ENCODE results near the gene AFF1. TPM values are rescaled to one million over a fixed set of nuclear protein-coding genes. Genes with fewer than 3 reads are reported as not detected.

AFF1 gene
- polyA plus RNA-seq, 1 donor (not counting 4 experiments of a cell fraction or from before 2014, with no cell fraction given), result 14.4 TPM

DNA sequence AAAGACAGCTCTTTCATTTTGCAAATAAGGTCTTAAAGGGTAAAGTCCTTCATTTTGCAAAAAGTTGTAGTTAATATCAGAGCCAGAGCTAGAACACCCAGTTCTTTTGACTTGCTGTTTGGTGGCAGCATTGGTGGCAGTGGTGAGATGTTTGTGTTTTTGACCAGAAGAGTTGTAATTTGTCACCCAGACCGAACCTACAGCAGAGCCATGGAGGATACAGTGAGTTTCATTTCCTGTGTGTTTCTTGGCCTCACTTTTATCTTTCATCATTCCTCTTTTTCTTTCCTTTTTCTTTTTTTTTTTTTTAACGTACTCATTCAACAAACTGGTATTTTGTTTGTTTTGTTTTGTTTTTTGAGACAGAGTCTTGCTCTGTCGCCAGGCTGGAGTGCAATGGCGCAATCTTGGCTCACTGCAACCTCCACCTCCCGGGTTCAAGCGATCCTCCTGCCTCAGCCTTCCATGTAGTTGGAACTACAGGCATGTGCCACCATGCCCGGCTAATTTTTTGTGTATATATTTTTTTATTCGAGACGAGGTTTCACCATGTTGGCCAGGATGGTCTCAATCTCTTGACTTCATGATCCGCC lies 116.4 kb downstream of the AFF1 start:
- dilution Hi-C loops (cut with MboI; ENCODE audit: extremely low pct_ligation_motif_present, low sequenced_read_pairs), result no loop called here
- TF ChIP-seq, protein P1, sequence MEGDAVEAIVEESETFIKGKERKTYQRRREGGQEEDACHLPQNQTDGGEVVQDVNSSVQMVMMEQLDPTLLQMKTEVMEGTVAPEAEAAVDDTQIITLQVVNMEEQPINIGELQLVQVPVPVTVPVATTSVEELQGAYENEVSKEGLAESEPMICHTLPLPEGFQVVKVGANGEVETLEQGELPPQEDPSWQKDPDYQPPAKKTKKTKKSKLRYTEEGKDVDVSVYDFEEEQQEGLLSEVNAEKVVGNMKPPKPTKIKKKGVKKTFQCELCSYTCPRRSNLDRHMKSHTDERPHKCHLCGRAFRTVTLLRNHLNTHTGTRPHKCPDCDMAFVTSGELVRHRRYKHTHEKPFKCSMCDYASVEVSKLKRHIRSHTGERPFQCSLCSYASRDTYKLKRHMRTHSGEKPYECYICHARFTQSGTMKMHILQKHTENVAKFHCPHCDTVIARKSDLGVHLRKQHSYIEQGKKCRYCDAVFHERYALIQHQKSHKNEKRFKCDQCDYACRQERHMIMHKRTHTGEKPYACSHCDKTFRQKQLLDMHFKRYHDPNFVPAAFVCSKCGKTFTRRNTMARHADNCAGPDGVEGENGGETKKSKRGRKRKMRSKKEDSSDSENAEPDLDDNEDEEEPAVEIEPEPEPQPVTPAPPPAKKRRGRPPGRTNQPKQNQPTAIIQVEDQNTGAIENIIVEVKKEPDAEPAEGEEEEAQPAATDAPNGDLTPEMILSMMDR (optimal IDR thresholded peaks at IDR 0.05 in 1 of 3, IDR thresholded peaks at IDR 0.05 in 1 of 3, conservative IDR thresholded peaks at IDR 0.05 in 1 of 3; ENCODE audit: extremely low read depth in 1 of 3, insufficient read depth in 2 of 3, low read length in 3 of 3), result no peak
- no peak for TF ChIP-seq EZH2 (IDR thresholded peaks at IDR 0.05; ENCODE audit: low read length)

DNA sequence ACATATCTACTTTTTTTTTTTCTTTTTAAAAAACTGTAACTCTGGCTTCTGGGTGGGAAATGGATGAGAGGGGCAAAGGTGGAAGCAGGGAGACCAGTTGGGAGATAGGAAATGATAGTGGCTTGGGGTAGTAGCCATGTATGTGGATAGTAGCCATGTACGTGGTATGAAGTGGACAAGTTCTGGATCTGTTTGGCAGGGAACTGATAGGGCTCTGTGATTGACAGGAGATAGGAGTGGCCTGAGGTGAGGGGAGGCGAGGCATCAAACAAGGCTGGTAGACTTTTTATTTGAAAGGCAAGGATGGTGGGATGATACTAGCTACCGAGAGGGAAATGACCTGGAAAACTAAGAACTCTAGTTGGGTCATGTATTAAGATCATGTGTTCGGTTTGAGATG lies 117.8 kb downstream of the AFF1 start:
- DNase-seq (ENCODE audit: low read depth, low spot score) (no peak), FAIRE-seq (no peak)
- Histone ChIP-seq H2AFZ (ENCODE audit: control insufficient read depth, low read length) (no peak overlapping the region), H3K36me3 (ENCODE audit: control insufficient read depth in 2 of 2, extremely low read depth in 1 of 2, insufficient read depth in 2 of 2, low read length in 2 of 2) (peaks cover 3 to 4% of the 10 kb centered on the region in 2 experiments), H4K20me1 (ENCODE audit: control insufficient read depth, extremely low read depth, insufficient read depth, low read length) (no peaks in the 10 kb centered on the region), H3K79me2 (ENCODE audit: control insufficient read depth, insufficient read depth, low read length) (peaks cover 5% of the 10 kb centered on the region), H3K27ac (ENCODE audit: control insufficient read depth, insufficient read depth, low read length) (no peak overlapping the region), H3K9me1 (ENCODE audit: control insufficient read depth, extremely low read depth, insufficient read depth, low read length) (no peaks in the 10 kb centered on the region), H3K27me3 (ENCODE audit: control insufficient read depth, extremely low read depth, insufficient read depth, low read length) (no peaks in the 10 kb centered on the region), H3K9ac (ENCODE audit: control insufficient read depth, extremely low read depth, insufficient read depth, low read length) (no peak overlapping the region), H3K9me3 (ENCODE audit: control insufficient read depth, low read depth, low read length) (no peaks in the 10 kb centered on the region), H3K4me2 (ENCODE audit: control insufficient read depth, extremely low read depth, insufficient read depth, low read depth, low read length) (no peak overlapping the region), H3K4me3 (ENCODE audit: control insufficient read depth in 2 of 3, extremely low read depth in 1 of 3, insufficient read depth in 2 of 3, low read depth in 1 of 3, low read length in 3 of 3) (no peak overlapping the region), H3K4me1 (ENCODE audit: control insufficient read depth, extremely low read depth, insufficient read depth, low read length) (peaks cover 4% of the 10 kb centered on the region)
- dilution Hi-C loops (cut with MboI; ENCODE audit: extremely low pct_ligation_motif_present, low sequenced_read_pairs), result no loop called here
- TF ChIP-seq, protein P1 (optimal IDR thresholded peaks at IDR 0.05 in 1 of 3, IDR thresholded peaks at IDR 0.05 in 1 of 3, conservative IDR thresholded peaks at IDR 0.05 in 1 of 3; ENCODE audit: extremely low read depth in 1 of 3, insufficient read depth in 2 of 3, low read length in 3 of 3), result no peak
- TF ChIP-seq EZH2 (IDR thresholded peaks at IDR 0.05; ENCODE audit: low read length), result no peak

More for the DNA sequence above, 116.4 kb downstream of the AFF1 start:
- Histone ChIP-seq H3K4me2 (ENCODE audit: control insufficient read depth, extremely low read depth, insufficient read depth, low read depth, low read length) (no peak overlapping the region), H3K79me2 (ENCODE audit: control insufficient read depth, insufficient read depth, low read length) (peaks cover 6% of the 10 kb centered on the region), H3K36me3 (ENCODE audit: control insufficient read depth in 2 of 2, extremely low read depth in 1 of 2, insufficient read depth in 2 of 2, low read length in 2 of 2) (peaks cover 10% of the 10 kb centered on the region in 2 experiments), H2AFZ (ENCODE audit: control insufficient read depth, low read length) (no peak overlapping the region), H3K27ac (ENCODE audit: control insufficient read depth, insufficient read depth, low read length) (no peak overlapping the region), H3K4me3 (ENCODE audit: control insufficient read depth in 2 of 3, extremely low read depth in 1 of 3, insufficient read depth in 2 of 3, low read depth in 1 of 3, low read length in 3 of 3) (no peak overlapping the region), H3K4me1 (ENCODE audit: control insufficient read depth, extremely low read depth, insufficient read depth, low read length) (peaks cover 4% of the 10 kb centered on the region), H3K9ac (ENCODE audit: control insufficient read depth, extremely low read depth, insufficient read depth, low read length) (no peak overlapping the region), H3K9me1 (ENCODE audit: control insufficient read depth, extremely low read depth, insufficient read depth, low read length) (peaks cover 2% of the 10 kb centered on the region), H3K27me3 (ENCODE audit: control insufficient read depth, extremely low read depth, insufficient read depth, low read length) (no peaks in the 10 kb centered on the region), H3K9me3 (ENCODE audit: control insufficient read depth, low read depth, low read length) (no peaks in the 10 kb centered on the region), H4K20me1 (ENCODE audit: control insufficient read depth, extremely low read depth, insufficient read depth, low read length) (no peaks in the 10 kb centered on the region)
- no peak for FAIRE-seq
- DNase-seq (ENCODE audit: low read depth, low spot score), result no peak

Measured in keratinocyte (primary cell).